H1 (cell line): ENCODE measurements around the gene NLRP1. TPM values are rescaled to one million over a fixed set of nuclear protein-coding genes. Genes with fewer than 3 reads are reported as not detected.

Experiments used
- CHD1 ChIP-seq: IDR thresholded peaks from 2 replicates; pipeline ENCODE4 v1.6.1; 2012; ENCODE audit warnings: low read depth, low read length, improper control_type of control experiment
- EP300 ChIP-seq, 2 experiments: IDR thresholded peaks; 1 replicate in 1 of 2; 2 replicates in 1 of 2; pipeline ENCODE4 v1.6.1; 2011 to 2012; ENCODE audit warnings: low read depth in 2 of 2, low read length in 2 of 2, mild to moderate bottlenecking in 2 of 2, borderline replicate concordance in 1 of 2, inconsistent platforms in 1 of 2, moderate library complexity in 1 of 2
- RXRA ChIP-seq: IDR thresholded peaks from 2 replicates; pipeline ENCODE4 v1.6.1; 2011; ENCODE audit warnings: low read depth, mild to moderate bottlenecking, low read length, moderate library complexity; ENCODE audit not compliant: insufficient read depth
- SAP30 ChIP-seq: fragments of 300-600 bp; sonication (generic); IDR thresholded peaks from 2 replicates; pipeline ENCODE4 v1.7.1; 2012; ENCODE audit warnings: low read length, moderate library complexity, mild to moderate bottlenecking, inconsistent platforms; ENCODE audit not compliant: insufficient read depth, insufficient replicate concordance
- ZNF274 ChIP-seq: IDR thresholded peaks from 2 replicates; pipeline ENCODE4 v1.7.0; 2012; ENCODE audit warnings: low read length, borderline replicate concordance; ENCODE audit errors: extremely low read depth
- polyA plus RNA-seq, 7 experiments: library from polyadenylated mRNA; depleted of rRNA in 3 of 7; stranded (reverse) in 5 of 7; unstranded in 2 of 7; fragments of >200 nt in 5 of 7; fragments of 200-250 nt in 2 of 7; gene quantifications; 1 replicate in 5 of 7; 2 replicates in 1 of 7; 4 replicates in 1 of 7; pipeline versions ENCODE4 v1.2.1 to v1.2.3, GENCODE V29; 2011 to 2013; ENCODE audit warnings: missing spikeins in 2 of 7, mixed read lengths in 2 of 7
- total RNA-seq: library from RNA; stranded (reverse); fragmentation: NEBNext Ultra II Directional; extraction: Animal tissue kit (Norgen Biotek cat#: 25700); gene quantifications from 2 replicates; pipeline ENCODE4 v1.2.1, GENCODE V29; 2021
- TF ChIP-seq, protein P1 (sequence below): fragments of 300-600 bp; sonication (generic); IDR thresholded peaks from 2 replicates; pipeline ENCODE4 v1.7.1; 2012; ENCODE audit warnings: low read length, moderate library complexity, mild to moderate bottlenecking, inconsistent platforms; ENCODE audit not compliant: insufficient replicate concordance
- TF ChIP-seq, protein P2 (sequence below): IDR thresholded peaks from 2 replicates; pipeline ENCODE4 v1.6.1; 2011; ENCODE audit warnings: low read length, improper control_type of control experiment
- TF ChIP-seq, protein P3 (sequence below): IDR thresholded peaks from 2 replicates; pipeline ENCODE4 v1.6.1; 2012; ENCODE audit warnings: inconsistent platforms

Gene NLRP1
- total and polyA plus RNA-seq, 2 of the 8 experiments (the other 6 are each of a cell fraction or from before 2014, with no cell fraction given), result 8.6 to 10.4 TPM

DNA sequence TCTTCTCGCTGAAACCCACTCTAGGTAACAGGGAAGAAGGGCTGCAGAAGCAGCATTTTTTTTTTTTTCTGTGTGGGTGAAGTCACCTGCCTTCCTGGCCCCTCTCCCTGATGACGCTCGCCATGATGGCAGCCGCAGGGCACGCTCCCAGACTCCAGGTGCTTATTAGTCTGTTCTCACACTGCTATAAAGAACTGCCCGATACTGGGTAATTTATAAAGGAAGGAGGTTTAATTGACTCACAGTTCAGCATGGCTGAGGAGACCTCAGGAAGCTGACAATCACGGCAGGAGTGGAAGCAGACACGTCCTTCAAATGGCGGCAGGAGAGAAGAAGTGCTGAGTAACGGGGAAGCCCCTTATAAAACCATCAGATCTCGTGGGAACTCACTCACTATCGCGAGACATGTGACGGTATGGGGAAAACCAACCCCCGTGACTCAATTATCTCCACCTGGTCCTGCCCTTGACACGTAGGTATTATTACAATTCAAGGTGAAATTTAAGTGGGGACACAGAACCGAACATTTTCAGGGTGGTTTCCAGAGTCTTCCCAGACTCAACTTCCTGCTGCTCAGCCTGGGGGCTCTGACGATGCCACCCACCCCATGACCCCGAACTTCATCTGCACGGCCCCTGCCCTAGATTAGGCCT is 34.9 kb upstream of the NLRP1 start (continued):
- TF ChIP-seq, protein P1, sequence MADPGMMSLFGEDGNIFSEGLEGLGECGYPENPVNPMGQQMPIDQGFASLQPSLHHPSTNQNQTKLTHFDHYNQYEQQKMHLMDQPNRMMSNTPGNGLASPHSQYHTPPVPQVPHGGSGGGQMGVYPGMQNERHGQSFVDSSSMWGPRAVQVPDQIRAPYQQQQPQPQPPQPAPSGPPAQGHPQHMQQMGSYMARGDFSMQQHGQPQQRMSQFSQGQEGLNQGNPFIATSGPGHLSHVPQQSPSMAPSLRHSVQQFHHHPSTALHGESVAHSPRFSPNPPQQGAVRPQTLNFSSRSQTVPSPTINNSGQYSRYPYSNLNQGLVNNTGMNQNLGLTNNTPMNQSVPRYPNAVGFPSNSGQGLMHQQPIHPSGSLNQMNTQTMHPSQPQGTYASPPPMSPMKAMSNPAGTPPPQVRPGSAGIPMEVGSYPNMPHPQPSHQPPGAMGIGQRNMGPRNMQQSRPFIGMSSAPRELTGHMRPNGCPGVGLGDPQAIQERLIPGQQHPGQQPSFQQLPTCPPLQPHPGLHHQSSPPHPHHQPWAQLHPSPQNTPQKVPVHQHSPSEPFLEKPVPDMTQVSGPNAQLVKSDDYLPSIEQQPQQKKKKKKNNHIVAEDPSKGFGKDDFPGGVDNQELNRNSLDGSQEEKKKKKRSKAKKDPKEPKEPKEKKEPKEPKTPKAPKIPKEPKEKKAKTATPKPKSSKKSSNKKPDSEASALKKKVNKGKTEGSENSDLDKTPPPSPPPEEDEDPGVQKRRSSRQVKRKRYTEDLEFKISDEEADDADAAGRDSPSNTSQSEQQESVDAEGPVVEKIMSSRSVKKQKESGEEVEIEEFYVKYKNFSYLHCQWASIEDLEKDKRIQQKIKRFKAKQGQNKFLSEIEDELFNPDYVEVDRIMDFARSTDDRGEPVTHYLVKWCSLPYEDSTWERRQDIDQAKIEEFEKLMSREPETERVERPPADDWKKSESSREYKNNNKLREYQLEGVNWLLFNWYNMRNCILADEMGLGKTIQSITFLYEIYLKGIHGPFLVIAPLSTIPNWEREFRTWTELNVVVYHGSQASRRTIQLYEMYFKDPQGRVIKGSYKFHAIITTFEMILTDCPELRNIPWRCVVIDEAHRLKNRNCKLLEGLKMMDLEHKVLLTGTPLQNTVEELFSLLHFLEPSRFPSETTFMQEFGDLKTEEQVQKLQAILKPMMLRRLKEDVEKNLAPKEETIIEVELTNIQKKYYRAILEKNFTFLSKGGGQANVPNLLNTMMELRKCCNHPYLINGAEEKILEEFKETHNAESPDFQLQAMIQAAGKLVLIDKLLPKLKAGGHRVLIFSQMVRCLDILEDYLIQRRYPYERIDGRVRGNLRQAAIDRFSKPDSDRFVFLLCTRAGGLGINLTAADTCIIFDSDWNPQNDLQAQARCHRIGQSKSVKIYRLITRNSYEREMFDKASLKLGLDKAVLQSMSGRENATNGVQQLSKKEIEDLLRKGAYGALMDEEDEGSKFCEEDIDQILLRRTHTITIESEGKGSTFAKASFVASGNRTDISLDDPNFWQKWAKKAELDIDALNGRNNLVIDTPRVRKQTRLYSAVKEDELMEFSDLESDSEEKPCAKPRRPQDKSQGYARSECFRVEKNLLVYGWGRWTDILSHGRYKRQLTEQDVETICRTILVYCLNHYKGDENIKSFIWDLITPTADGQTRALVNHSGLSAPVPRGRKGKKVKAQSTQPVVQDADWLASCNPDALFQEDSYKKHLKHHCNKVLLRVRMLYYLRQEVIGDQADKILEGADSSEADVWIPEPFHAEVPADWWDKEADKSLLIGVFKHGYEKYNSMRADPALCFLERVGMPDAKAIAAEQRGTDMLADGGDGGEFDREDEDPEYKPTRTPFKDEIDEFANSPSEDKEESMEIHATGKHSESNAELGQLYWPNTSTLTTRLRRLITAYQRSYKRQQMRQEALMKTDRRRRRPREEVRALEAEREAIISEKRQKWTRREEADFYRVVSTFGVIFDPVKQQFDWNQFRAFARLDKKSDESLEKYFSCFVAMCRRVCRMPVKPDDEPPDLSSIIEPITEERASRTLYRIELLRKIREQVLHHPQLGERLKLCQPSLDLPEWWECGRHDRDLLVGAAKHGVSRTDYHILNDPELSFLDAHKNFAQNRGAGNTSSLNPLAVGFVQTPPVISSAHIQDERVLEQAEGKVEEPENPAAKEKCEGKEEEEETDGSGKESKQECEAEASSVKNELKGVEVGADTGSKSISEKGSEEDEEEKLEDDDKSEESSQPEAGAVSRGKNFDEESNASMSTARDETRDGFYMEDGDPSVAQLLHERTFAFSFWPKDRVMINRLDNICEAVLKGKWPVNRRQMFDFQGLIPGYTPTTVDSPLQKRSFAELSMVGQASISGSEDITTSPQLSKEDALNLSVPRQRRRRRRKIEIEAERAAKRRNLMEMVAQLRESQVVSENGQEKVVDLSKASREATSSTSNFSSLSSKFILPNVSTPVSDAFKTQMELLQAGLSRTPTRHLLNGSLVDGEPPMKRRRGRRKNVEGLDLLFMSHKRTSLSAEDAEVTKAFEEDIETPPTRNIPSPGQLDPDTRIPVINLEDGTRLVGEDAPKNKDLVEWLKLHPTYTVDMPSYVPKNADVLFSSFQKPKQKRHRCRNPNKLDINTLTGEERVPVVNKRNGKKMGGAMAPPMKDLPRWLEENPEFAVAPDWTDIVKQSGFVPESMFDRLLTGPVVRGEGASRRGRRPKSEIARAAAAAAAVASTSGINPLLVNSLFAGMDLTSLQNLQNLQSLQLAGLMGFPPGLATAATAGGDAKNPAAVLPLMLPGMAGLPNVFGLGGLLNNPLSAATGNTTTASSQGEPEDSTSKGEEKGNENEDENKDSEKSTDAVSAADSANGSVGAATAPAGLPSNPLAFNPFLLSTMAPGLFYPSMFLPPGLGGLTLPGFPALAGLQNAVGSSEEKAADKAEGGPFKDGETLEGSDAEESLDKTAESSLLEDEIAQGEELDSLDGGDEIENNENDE, result no peak
- no peak for TF ChIP-seq SAP30
- TF ChIP-seq, protein P2, sequence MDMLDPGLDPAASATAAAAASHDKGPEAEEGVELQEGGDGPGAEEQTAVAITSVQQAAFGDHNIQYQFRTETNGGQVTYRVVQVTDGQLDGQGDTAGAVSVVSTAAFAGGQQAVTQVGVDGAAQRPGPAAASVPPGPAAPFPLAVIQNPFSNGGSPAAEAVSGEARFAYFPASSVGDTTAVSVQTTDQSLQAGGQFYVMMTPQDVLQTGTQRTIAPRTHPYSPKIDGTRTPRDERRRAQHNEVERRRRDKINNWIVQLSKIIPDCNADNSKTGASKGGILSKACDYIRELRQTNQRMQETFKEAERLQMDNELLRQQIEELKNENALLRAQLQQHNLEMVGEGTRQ, result no peak
- TF ChIP-seq RXRA, result no peak
- no peak for TF ChIP-seq EP300 (IDR thresholded peaks at IDR 0.05; ENCODE audit: borderline replicate concordance in 1 of 2, low read depth in 2 of 2, low read length in 2 of 2)
- TF ChIP-seq, protein P3, sequence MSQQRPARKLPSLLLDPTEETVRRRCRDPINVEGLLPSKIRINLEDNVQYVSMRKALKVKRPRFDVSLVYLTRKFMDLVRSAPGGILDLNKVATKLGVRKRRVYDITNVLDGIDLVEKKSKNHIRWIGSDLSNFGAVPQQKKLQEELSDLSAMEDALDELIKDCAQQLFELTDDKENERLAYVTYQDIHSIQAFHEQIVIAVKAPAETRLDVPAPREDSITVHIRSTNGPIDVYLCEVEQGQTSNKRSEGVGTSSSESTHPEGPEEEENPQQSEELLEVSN, result no peak
- no peak for TF ChIP-seq CHD1
- TF ChIP-seq ZNF274, result no peak
